SK-N-SH treated with all-trans-retinoic acid at 6 μM for 48 hours (cell line): ENCODE results near the gene CHAF1B.

Experiments
- ATAC-seq: fragments of 200-7000 bp; cut with Tn5 transposase; 3 replicates; pipeline ENCODE4 v1.9.1; 2020; ENCODE audit warnings: mild to moderate bottlenecking, moderate library complexity
- BACH2 ChIP-seq: fragments of 250-450 bp; sonication (Bioruptor Pico); IDR thresholded peaks from 2 replicates; pipeline ENCODE4 v1.9.0; 2021; ENCODE audit warnings: mild to moderate bottlenecking, borderline replicate concordance
- CSDC2 ChIP-seq: fragments of 250-450 bp; sonication (Bioruptor Pico); IDR thresholded peaks from 2 replicates; pipeline ENCODE4 v1.5.0; 2020; ENCODE audit warnings: mild to moderate bottlenecking, moderate library complexity
- GLIS3 ChIP-seq: fragments of 250-450 bp; sonication (Bioruptor Pico); IDR thresholded peaks from 2 replicates; pipeline ENCODE4 v1.5.0; 2020; ENCODE audit warnings: mild to moderate bottlenecking, moderate library complexity
- ISL1 ChIP-seq: fragments of 250-450 bp; sonication (Bioruptor Pico); IDR thresholded peaks from 2 replicates; pipeline ENCODE4 v2.1.2; 2022; ENCODE audit warnings: mild to moderate bottlenecking, moderate library complexity
- POU6F1 ChIP-seq: fragments of 250-450 bp; sonication (Bioruptor Pico); IDR thresholded peaks from 2 replicates; pipeline ENCODE4 v1.8.0; 2021; ENCODE audit warnings: low read depth, mild to moderate bottlenecking, moderate library complexity, borderline replicate concordance
- PPARA ChIP-seq: fragments of 250-450 bp; sonication (Bioruptor Pico); IDR thresholded peaks from 2 replicates; pipeline ENCODE4 v1.5.0; 2020; ENCODE audit warnings: mild to moderate bottlenecking, borderline replicate concordance
- SNAI2 ChIP-seq: fragments of 250-450 bp; sonication (Bioruptor Pico); IDR thresholded peaks from 2 replicates; pipeline ENCODE4 v1.5.0; 2020; ENCODE audit warnings: mild to moderate bottlenecking, moderate library complexity
- TOX ChIP-seq: fragments of 250-450 bp; sonication (Bioruptor Pico); IDR thresholded peaks from 2 replicates; pipeline ENCODE4 v1.8.0; 2021; ENCODE audit warnings: mild to moderate bottlenecking, moderate library complexity, borderline replicate concordance
- TSHZ2 ChIP-seq: fragments of 250-450 bp; sonication (Bioruptor Pico); IDR thresholded peaks from 2 replicates; pipeline ENCODE4 v1.5.0; 2020; ENCODE audit warnings: mild to moderate bottlenecking, moderate library complexity
- ZC3H10 ChIP-seq: fragments of 250-450 bp; sonication (Bioruptor Pico); IDR thresholded peaks from 2 replicates; pipeline ENCODE4 v1.5.1; 2021; ENCODE audit warnings: mild to moderate bottlenecking, moderate library complexity
- ZNF565 ChIP-seq: fragments of 450-650 bp; formaldehyde crosslinking; conservative IDR thresholded peaks from 2 replicates; pipeline ENCODE4 v1.5.0; 2020; ENCODE audit warnings: low read depth, mild to moderate bottlenecking, moderate library complexity
- ZNF70 ChIP-seq: fragments of 450-650 bp; formaldehyde crosslinking; IDR thresholded peaks from 2 replicates; pipeline ENCODE4 v1.5.0; 2020; ENCODE audit warnings: mild to moderate bottlenecking, moderate library complexity
- TF ChIP-seq, protein P1 (sequence below): fragments of 250-450 bp; sonication (Bioruptor Pico); IDR thresholded peaks from 2 replicates; pipeline ENCODE4 v1.8.0; 2020; ENCODE audit warnings: mild to moderate bottlenecking, moderate library complexity, borderline replicate concordance
- TF ChIP-seq, protein P2 (sequence below): fragments of 250-450 bp; sonication (Bioruptor Pico); IDR thresholded peaks from 2 replicates; pipeline ENCODE4 v1.5.1; 2020; ENCODE audit warnings: low read depth, mild to moderate bottlenecking, moderate library complexity
- TF ChIP-seq, protein P3 (sequence below): fragments of 250-450 bp; sonication (Bioruptor Pico); IDR thresholded peaks from 2 replicates; pipeline ENCODE4 v1.5.1; 2021; ENCODE audit warnings: mild to moderate bottlenecking, moderate library complexity

The CHAF1B gene

DNA sequence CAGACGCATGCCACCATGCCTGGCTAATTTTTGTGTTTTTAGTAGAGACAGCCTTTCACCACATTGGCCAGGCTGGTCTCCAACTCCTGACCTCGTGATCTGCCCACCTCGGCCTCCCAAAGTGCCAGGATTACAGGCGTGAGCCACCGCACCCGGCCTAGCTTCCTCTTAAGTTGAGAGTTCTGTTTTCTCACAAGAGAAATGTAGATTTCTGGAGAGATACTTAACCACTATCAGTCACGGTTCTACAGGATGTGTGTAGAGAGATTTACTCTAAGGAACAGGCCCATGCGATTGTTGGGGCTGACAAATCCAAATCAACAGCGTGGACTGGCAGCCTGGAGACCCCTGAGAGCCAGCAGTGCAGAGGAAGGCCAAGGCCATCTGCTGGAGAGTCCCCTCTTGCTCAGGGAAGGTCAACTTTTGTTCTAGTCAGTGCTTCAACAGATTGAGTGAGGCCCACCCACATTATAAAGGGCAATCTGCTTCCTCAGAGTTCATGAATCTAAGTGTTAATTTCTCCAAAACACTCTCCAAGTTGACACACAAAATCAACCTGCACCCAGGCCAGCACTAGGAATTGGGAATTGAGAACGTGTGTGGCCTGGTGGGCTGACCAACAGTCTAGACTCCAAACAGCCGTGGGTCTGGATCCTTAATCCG lies 38.7 kb downstream of the CHAF1B start:
- no peak for ATAC-seq
- TF ChIP-seq, protein P1, sequence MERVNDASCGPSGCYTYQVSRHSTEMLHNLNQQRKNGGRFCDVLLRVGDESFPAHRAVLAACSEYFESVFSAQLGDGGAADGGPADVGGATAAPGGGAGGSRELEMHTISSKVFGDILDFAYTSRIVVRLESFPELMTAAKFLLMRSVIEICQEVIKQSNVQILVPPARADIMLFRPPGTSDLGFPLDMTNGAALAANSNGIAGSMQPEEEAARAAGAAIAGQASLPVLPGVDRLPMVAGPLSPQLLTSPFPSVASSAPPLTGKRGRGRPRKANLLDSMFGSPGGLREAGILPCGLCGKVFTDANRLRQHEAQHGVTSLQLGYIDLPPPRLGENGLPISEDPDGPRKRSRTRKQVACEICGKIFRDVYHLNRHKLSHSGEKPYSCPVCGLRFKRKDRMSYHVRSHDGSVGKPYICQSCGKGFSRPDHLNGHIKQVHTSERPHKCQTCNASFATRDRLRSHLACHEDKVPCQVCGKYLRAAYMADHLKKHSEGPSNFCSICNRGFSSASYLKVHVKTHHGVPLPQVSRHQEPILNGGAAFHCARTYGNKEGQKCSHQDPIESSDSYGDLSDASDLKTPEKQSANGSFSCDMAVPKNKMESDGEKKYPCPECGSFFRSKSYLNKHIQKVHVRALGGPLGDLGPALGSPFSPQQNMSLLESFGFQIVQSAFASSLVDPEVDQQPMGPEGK (CRISPR knock-in tag): no peak
- TF ChIP-seq, protein P2, sequence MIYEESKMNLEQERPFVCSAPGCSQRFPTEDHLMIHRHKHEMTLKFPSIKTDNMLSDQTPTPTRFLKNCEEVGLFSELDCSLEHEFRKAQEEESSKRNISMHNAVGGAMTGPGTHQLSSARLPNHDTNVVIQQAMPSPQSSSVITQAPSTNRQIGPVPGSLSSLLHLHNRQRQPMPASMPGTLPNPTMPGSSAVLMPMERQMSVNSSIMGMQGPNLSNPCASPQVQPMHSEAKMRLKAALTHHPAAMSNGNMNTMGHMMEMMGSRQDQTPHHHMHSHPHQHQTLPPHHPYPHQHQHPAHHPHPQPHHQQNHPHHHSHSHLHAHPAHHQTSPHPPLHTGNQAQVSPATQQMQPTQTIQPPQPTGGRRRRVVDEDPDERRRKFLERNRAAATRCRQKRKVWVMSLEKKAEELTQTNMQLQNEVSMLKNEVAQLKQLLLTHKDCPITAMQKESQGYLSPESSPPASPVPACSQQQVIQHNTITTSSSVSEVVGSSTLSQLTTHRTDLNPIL (CRISPR knock-in tag): no peak
- TF ChIP-seq ZNF565 (CRISPR knock-in tag) (no peak), TOX (no peak), TSHZ2 (CRISPR knock-in tag) (no peak), POU6F1 (no peak), ZNF70 (no peak), BACH2 (no peak), SNAI2 (CRISPR knock-in tag) (no peak), CSDC2 (no peak)
- TF ChIP-seq, all 23 proteins: peak for 0

DNA sequence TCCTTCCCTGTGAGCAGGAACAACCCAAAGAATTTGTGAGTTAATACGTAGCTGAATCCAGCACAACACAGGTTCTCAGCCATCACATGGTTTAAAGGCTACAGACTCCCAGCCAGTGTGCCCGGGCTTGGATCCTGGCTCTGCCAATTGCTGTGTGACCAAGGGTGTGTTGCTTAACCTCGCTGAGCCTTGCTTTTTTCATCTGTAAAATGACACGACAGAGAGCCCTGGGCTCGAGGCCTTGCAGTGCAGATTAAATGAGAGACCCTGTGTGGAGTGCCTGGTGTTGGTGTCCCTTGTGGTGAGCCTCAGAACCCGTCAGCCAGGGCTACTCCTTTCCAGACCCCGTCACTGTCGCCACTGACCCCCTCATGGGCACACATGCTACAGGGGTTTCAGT lies 39.4 kb downstream of the CHAF1B start:
- no peak for ATAC-seq
- no peak for TF ChIP-seq ISL1 (CRISPR knock-in tag)
- TF ChIP-seq GLIS3 (CRISPR knock-in tag): no peak
- no peak for TF ChIP-seq ZNF70
- no peak for TF ChIP-seq SNAI2 (CRISPR knock-in tag)

- TF ChIP-seq SNAI2 (CRISPR knock-in tag) (no peak), TSHZ2 (CRISPR knock-in tag) (no peak), CSDC2 (no peak), ZNF565 (CRISPR knock-in tag) (no peak), ZNF70 (no peak), POU6F1 (no peak), ZC3H10 (CRISPR knock-in tag) (no peak), ISL1 (CRISPR knock-in tag) (no peak), BACH2 (no peak), PPARA (CRISPR knock-in tag) (no peak)
- TF ChIP-seq, protein P1 (CRISPR knock-in tag): no peak
- TF ChIP-seq, protein P3, sequence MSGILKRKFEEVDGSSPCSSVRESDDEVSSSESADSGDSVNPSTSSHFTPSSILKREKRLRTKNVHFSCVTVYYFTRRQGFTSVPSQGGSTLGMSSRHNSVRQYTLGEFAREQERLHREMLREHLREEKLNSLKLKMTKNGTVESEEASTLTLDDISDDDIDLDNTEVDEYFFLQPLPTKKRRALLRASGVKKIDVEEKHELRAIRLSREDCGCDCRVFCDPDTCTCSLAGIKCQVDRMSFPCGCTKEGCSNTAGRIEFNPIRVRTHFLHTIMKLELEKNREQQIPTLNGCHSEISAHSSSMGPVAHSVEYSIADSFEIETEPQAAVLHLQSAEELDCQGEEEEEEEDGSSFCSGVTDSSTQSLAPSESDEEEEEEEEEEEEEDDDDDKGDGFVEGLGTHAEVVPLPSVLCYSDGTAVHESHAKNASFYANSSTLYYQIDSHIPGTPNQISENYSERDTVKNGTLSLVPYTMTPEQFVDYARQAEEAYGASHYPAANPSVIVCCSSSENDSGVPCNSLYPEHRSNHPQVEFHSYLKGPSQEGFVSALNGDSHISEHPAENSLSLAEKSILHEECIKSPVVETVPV (CRISPR knock-in tag): no peak
- TF ChIP-seq, protein P2 (CRISPR knock-in tag): no peak
Measured at GRCh38 chr21:36425286-36425685, 40.1 kb downstream of the CHAF1B start.

More at GRCh38 chr21:36425286-36425685, 40.1 kb downstream of the CHAF1B start:
- ATAC-seq: no peak
